Activated T-helper 2 cell treated with anti-CD3 and anti-CD28 coated beads, Interferon-gamma antibody, Interleukin-2, Interleukin-4, amounts not matched to agents 10 μg/mL and 5 μg/mL and 100 μg/mL, durations not matched to agents 14 hours and 24 hours and 36 hours (primary cell): ENCODE results near the gene GLI2. TPM values are rescaled to one million over a fixed set of nuclear protein-coding genes. Genes with fewer than 3 reads are reported as not detected.

Experiments used
- DNase-seq: peaks from one replicate; pipeline ENCODE4 v3.0.0; 2021; ENCODE audit warnings: low spot score
- H3K27ac Mint-ChIP-seq: one replicate; pipeline ENCODE4 v1.8.0; 2021; ENCODE audit warnings: mixed read lengths
- H3K27me3 Mint-ChIP-seq: one replicate; pipeline ENCODE4 v1.8.0; 2021; ENCODE audit warnings: low read depth, mixed read lengths
- H3K36me3 Mint-ChIP-seq: one replicate; pipeline ENCODE4 v1.8.0; 2021; ENCODE audit warnings: low read depth, mixed read lengths
- H3K4me1 Mint-ChIP-seq: one replicate; pipeline ENCODE4 v1.8.0; 2021; ENCODE audit warnings: low read depth, mixed read lengths
- H3K4me3 Mint-ChIP-seq: one replicate; pipeline ENCODE4 v1.8.0; 2021; ENCODE audit warnings: low read depth, mild to moderate bottlenecking, moderate library complexity, mixed read lengths
- H3K9me3 Mint-ChIP-seq: one replicate; pipeline ENCODE4 v1.8.0; 2021; ENCODE audit warnings: mixed read lengths
- intact Hi-C: fragments of 100-400 bp; cut with micrococcal nuclease; formaldehyde crosslinking; loops from one replicate; pipeline ENCODE4 v1.15.1; 2023
- total RNA-seq: library from RNA; stranded (reverse); gene quantifications from 2 replicates; pipeline ENCODE4 v1.2.3, GENCODE V29; 2022

Gene GLI2
- total RNA-seq, 1 donor from 2014 or later = 0.07 TPM

DNA sequence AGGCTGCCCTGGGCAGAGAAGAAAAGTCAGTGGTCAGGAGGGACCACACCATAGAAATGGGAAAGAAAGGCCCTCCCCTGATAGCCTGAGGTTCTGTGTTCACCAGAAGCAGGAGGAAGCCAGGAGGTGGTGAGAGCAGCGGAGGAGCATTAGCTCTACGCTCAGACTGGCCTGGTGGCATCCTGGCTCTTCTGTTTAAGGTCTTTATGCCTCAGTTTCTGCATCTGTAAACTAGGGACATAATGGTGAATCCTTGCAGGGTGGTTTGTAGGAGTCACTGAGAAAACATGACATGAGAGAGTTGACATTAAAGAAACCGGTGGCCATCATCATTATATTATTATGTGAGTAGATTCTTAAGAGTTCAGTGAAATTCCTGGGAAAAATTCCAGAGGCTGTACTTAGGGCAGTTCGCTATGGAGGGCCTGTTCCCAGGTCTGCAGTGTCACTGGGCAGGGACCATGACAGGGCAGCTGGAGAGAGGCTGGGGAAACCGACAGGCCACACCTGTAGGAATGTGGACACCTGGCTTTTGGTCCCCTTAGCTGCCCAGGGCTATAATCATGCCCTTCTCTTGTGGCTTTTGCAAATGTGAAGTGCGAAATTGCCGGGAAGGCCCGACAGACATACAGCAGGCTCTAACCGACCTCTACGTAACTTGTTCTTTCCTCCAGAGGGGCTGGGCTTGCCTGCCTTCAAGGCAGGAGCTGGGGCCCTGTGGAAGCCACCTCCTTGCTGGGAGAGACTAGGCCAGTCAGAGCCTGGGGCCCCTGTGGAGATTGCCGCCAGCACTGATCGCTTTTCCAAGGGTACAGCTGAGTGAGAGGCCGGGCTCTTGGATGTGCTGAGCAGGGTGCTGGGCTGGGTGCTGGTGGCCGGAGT lies 31.0 kb downstream of the GLI2 start:
- DNase-seq = no peak
- intact Hi-C loops = no loop called here
- no peaks in the 10 kb centered on the region for H3K4me1 Mint-ChIP-seq

DNA sequence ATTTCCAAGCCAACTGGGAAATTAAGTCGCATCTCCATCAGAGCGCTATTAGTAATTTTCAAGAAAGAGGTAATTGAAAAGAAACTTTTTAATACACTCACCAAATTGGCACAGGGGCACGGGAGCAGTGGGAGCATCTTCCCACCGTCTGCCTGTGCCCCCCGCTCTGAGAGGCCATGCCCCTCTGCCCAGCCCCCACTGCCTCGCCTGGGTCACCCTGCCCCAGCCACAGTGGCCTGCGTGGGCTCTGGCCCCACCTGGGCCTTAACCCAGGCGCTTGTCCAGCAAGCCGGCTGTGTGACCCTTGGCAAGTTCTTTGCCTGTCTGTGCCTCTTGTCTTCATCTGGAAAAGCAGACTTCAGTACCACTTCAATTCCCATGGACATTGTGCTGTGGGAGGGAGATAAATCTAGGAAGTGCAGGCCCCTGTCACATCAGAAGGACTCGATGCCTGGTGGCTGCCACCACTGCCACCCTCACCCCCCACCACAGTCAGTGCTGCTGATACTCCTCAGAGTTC lies 31.9 kb downstream of the GLI2 start:
- Mint-ChIP-seq H3K4me1 (no peaks in the 10 kb centered on the region), H3K36me3 (no peaks in the 10 kb centered on the region), H3K9me3 (no peaks in the 10 kb centered on the region), H3K27me3 (no peaks in the 10 kb centered on the region), H3K27ac (no peak overlapping the region), H3K4me3 (no peak overlapping the region)
- no peak for DNase-seq
- intact Hi-C loops = no loop called here

More for the DNA sequence above, 31.0 kb downstream of the GLI2 start:
- H3K4me3 Mint-ChIP-seq = no peak overlapping the region
- no peaks in the 10 kb centered on the region for H3K9me3 Mint-ChIP-seq
- no peak overlapping the region for H3K27ac Mint-ChIP-seq
- H3K36me3 Mint-ChIP-seq = no peaks in the 10 kb centered on the region
- H3K27me3 Mint-ChIP-seq = no peaks in the 10 kb centered on the region

DNA sequence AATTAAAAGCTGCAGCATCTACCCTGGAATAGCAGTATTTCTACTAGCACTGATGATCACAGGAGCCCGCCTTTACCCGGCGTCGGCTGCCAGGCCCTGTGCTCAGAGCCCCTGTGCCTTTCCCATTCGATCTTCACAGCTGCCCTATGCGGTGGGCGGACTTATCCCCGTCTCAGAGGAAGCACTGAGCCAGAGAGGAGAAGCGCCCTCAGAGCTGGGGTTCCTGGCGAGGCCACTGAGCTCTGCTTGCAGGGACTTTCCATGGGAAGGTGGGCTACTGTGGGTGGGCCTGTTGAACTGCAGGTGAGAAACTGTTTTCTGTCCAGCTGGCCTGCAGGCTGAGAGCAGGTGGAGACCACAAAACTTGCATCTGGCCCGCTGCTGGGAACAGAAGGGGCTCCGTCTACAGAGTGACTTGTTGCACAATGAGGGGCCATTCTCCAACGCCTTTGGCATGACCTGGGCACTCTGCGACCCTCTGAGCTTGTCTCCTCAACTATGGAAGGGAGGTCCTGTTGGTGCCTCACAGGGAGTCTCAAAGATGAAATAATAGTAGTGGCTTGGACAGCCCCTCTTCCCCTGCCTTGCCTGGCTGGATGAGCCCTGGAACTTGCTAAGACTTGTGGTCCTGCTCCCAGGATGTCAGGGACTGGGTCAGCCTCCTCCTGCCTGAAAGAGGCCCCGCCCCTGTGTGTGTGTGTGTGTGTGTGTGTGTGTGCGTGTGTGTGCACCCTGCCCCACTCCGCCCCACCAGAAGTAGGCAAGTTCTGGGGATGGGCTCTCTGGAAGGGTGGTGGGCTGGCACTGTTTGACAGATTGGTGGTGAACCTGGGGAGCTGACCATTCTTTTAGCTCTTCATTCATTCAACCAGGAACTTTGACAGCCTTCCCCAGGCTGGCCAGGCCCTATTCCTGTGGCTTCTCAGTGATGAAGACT lies 32.7 kb downstream of the GLI2 start:
- Mint-ChIP-seq H3K4me3 (no peak overlapping the region), H3K27me3 (no peaks in the 10 kb centered on the region)
- intact Hi-C loops = no loop called here

DNA sequence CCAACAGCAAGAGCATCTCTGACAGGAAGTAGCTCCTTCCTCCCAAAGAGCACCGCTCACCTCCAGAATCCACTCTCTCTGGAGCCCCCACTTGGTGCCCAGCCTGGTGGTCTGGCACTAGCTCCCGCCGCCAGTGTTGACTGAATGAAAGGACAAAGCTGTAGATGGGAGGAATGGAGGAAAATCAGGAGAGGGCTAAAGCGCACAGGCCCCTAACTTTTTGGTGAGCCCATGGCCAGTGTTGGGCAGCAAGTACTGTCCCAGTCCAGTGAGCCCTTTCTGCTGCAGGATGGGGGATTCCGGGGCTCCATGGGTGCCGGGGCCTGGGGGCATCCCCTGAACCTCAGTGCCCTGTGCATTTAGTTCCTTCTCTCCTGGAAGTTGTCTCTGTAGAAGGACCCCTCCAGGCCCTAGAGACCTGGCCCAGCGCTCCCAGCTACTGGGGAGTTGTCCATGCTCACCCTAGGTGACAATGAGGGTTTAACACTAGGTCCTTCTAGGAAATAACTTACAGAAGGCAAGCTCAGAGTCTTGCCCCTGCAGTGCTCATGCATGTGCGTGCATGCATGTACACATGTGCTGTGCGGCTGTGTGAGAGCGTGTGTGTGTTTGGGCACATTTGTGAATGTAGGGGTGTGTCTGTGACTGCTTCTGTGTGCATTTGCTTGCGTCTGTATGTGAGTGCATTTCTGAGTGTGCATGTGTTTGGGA lies 33.6 kb downstream of the GLI2 start:
- Mint-ChIP-seq H3K4me3 (no peak overlapping the region), H3K9me3 (no peaks in the 10 kb centered on the region), H3K36me3 (no peaks in the 10 kb centered on the region), H3K4me1 (no peaks in the 10 kb centered on the region), H3K27ac (no peak overlapping the region), H3K27me3 (no peaks in the 10 kb centered on the region)
- intact Hi-C loops = no loop called here
- DNase-seq = no peak

More for the DNA sequence above, 32.7 kb downstream of the GLI2 start:
- no peak overlapping the region for H3K27ac Mint-ChIP-seq
- no peaks in the 10 kb centered on the region for H3K4me1 Mint-ChIP-seq
- H3K36me3 Mint-ChIP-seq = no peaks in the 10 kb centered on the region
- H3K9me3 Mint-ChIP-seq = no peaks in the 10 kb centered on the region
- DNase-seq = no peak

DNA sequence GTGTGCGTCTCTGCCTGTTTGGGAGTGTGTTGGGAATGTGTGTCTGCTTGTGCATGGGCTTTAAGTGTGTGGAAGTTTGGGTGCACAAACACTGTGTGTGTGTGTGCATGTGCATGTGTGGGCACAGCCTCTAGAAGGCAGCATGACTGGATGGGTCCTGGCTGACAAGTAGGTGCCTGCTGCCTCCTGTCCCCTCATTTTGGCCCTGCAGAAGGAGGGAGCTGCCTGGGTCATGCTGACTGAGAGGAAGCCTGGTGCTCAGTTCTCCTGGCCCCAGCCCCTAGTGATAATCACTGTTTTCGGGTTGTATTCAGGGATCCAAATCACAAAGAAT lies 34.1 kb downstream of the GLI2 start:
- Mint-ChIP-seq H3K27ac (no peak overlapping the region), H3K36me3 (no peaks in the 10 kb centered on the region), H3K4me3 (no peak overlapping the region), H3K9me3 (no peaks in the 10 kb centered on the region), H3K4me1 (no peaks in the 10 kb centered on the region), H3K27me3 (no peaks in the 10 kb centered on the region)
- DNase-seq = no peak
- intact Hi-C loops = no loop called here

DNA sequence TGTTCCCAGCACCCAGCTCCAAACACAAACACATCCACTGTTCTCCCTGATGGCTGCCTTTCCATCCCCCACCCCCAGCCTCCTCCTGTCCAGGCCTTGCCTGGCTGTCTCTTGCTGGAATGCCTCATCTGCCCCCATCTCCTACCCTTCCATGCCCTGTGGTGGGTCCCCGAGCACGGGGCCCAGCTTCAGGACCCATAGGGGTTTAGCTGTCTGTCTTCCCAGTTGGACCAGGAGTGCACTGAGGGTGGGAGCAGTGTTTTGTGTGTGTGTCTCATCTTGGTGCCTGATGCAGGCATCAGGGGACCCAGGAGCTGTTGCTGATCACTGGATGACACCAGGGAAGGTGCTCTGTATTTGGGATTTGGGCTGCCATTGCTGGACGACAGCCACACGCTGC lies 34.5 kb downstream of the GLI2 start:
- H3K4me3 Mint-ChIP-seq = no peak overlapping the region
- no peaks in the 10 kb centered on the region for H3K36me3 Mint-ChIP-seq
- H3K4me1 Mint-ChIP-seq = no peaks in the 10 kb centered on the region
- no peaks in the 10 kb centered on the region for H3K9me3 Mint-ChIP-seq
- no peak for DNase-seq
- no peaks in the 10 kb centered on the region for H3K27me3 Mint-ChIP-seq
- H3K27ac Mint-ChIP-seq = no peak overlapping the region
- intact Hi-C loops = no loop called here

DNA sequence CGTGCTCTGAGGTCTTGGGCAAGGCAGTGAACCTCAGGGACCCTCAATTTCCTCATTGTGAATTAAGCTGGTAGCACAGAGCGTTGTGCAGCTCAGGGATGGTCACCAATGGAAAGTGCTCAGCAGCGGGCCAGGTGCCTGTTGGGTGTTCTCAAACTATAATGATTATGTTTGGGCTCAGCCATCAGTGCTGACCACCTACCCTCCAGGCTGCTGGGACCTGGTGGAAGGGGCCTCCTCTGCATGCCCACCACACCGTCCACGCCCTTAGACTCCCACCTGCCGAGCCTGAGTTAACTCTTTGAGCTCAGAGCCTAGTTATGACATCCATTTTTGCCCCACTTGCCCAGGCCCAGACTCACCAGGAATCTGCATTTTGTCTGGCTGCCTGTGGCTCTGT lies 35.0 kb downstream of the GLI2 start:
- Mint-ChIP-seq H3K4me3 (no peak overlapping the region), H3K9me3 (no peaks in the 10 kb centered on the region), H3K27ac (no peak overlapping the region), H3K36me3 (no peaks in the 10 kb centered on the region), H3K4me1 (no peaks in the 10 kb centered on the region), H3K27me3 (no peaks in the 10 kb centered on the region)
- no peak for DNase-seq
- intact Hi-C loops = no loop called here

DNA sequence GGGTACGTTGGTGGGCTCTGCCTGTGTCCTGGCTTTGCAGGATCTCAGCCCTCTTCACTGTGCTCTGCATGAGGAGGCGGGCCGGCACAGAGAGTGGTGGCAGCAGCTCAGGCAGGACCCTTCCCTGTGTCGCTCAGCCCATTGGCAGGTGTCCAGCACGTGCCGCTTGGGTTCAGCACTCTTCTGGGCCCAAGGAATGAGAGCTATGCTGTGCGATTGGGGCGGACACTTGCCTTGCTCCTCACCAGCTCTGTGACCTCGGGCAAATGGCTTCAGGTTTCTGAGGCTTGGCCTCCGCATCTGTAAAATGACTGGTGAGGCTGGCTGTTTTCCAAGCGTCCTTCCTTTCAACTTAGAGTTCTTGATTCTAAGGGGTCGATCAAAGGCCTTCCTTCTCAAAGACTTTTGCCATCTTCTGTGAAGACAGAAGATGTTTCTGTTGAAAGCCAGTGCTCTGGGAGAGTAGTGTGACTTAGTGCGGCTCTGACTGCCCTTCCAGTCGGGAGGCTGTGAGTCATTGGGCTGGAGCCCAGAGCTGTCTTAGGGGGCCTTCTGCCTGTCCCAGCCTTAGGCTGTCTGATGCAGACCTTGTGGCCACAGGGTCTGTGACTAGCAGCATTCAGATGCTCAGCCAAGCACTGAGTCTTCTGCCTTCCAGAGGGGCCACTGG lies 35.6 kb downstream of the GLI2 start:
- no peaks in the 10 kb centered on the region for H3K27me3 Mint-ChIP-seq
- H3K36me3 Mint-ChIP-seq = no peaks in the 10 kb centered on the region
- intact Hi-C loops = no loop called here
- H3K4me1 Mint-ChIP-seq = no peaks in the 10 kb centered on the region
- DNase-seq = no peak
- no peaks in the 10 kb centered on the region for H3K9me3 Mint-ChIP-seq
- no peak overlapping the region for H3K4me3 Mint-ChIP-seq
- H3K27ac Mint-ChIP-seq = no peak overlapping the region

DNA sequence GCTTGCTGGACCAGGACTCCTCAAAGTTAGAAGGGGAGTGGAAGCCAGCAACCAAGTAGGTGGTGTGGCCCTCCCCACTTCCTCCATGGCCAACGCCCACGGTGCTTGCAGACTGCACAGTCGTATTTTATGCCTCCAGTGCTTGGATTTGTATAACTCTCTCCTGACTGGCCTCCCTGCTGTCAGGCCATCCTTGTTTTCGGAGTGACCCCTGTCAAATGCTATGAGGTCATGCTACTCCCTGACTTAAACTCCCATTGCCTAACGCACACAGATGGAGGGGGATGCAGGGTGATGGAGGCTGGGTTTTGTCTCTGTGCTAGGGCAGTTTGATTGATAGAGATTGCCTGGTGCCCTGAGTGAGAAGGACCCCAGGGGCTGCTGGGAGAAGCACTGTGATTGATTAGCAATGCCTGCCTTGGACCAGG lies 36.1 kb downstream of the GLI2 start:
- Mint-ChIP-seq H3K9me3 (no peaks in the 10 kb centered on the region), H3K36me3 (no peaks in the 10 kb centered on the region), H3K4me1 (no peaks in the 10 kb centered on the region), H3K27ac (no peak overlapping the region), H3K27me3 (no peaks in the 10 kb centered on the region), H3K4me3 (no peak overlapping the region)
- intact Hi-C loops = no loop called here
- no peak for DNase-seq

DNA sequence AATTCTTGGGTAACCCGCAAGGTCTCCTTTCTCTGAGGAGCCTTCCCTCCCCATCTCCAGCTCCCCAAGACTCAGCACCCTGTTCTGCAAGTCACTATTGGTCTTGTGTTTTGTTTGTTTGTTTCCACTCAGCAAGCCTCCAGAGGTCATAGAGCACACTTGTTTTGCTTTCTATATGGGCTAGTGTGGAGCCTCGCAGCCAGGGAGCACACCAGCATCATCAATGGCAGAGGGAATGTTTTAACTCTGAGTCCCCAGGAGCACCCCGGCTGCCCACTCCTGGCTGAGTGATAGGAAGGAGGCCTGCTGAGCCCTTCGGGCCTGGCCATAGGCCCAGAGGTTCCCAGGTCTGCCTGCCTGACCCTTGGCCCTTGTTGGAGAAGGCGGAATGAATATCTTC lies 36.6 kb downstream of the GLI2 start:
- H3K4me1 Mint-ChIP-seq = no peaks in the 10 kb centered on the region
- no peak for DNase-seq
- intact Hi-C loops = no loop called here
- no peaks in the 10 kb centered on the region for H3K36me3 Mint-ChIP-seq
- no peak overlapping the region for H3K27ac Mint-ChIP-seq
- H3K27me3 Mint-ChIP-seq = no peaks in the 10 kb centered on the region
- no peak overlapping the region for H3K4me3 Mint-ChIP-seq
- H3K9me3 Mint-ChIP-seq = no peaks in the 10 kb centered on the region

DNA sequence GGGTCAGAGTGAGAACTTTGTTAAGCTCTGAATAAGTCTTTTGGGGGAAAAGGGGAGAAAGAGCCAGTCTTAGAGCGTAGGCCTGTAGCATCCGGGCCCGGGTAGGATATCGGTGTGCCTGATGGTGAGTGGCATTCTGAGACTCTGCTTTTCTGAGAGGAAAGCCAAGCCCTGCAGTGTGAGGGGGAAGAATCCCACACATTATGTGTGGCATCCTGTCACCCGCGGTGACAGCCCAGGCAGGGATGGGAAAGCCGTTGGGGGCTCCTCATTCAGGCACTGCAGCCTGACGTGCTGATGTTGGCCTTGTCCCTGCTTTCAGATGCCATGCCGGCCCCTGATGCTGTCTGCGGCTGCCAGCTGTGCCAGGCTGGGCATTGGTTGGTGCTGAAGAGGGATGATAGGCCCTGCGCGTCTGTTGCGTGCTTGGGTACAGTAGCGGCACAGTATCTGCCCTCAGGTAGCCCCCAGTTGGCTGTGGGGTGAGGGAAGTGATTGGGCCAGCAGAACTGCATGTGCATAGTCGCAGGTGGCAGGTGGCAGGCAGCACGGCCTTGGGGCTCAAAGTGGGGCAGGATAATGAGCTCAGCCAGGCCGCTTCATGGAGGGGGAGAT lies 37.6 kb downstream of the GLI2 start:
- no peaks in the 10 kb centered on the region for H3K4me1 Mint-ChIP-seq
- H3K27me3 Mint-ChIP-seq = no peaks in the 10 kb centered on the region
- no peak overlapping the region for H3K4me3 Mint-ChIP-seq
- H3K36me3 Mint-ChIP-seq = no peaks in the 10 kb centered on the region
- H3K9me3 Mint-ChIP-seq = no peaks in the 10 kb centered on the region
- DNase-seq = no peak
- H3K27ac Mint-ChIP-seq = no peak overlapping the region
- intact Hi-C loops = no loop called here
